HepG2 (cell line): ENCODE results near the gene NHSL1. TPM values are rescaled to one million over a fixed set of nuclear protein-coding genes. Genes with fewer than 3 reads are reported as not detected.
A peak's percentile ranks its signal among the peaks of the same experiment; 100 is the strongest.

Experiments
- HMG20A ChIP-seq: IDR thresholded peaks from 2 replicates; pipeline ENCODE4 v1.6.1; 2016; ENCODE audit warnings: borderline replicate concordance
- HNRNPL ChIP-seq: fragments of 200-400 bp; formaldehyde crosslinking; IDR thresholded peaks from 2 replicates; pipeline ENCODE4 v1.6.1; 2017; ENCODE audit warnings: mild to moderate bottlenecking, low read depth, low read length
- KDM1A ChIP-seq: IDR thresholded peaks from 2 replicates; pipeline ENCODE4 v1.6.1; 2016; ENCODE audit warnings: missing compliant biosample characterization
- MTF2 ChIP-seq: sonication (generic); formaldehyde crosslinking; IDR thresholded peaks from 2 replicates; pipeline ENCODE4 v1.5.0; 2020; ENCODE audit warnings: missing genetic modification reagents, borderline replicate concordance
- RBM22 ChIP-seq: fragments of 200-400 bp; formaldehyde crosslinking; optimal IDR thresholded peaks from 2 replicates; pipeline ENCODE3; 2017; ENCODE audit warnings: mild to moderate bottlenecking, low read length, moderate library complexity
- ZFP37 ChIP-seq: sonication (generic); formaldehyde crosslinking; IDR thresholded peaks from 2 replicates; pipeline ENCODE4 v1.4.0; 2020; ENCODE audit warnings: missing genetic modification reagents, borderline replicate concordance
- ZMYM3 ChIP-seq: sonication (generic); formaldehyde crosslinking; IDR thresholded peaks from 2 replicates; pipeline ENCODE4 v1.5.1; 2020; ENCODE audit warnings: mild to moderate bottlenecking, missing genetic modification reagents
- ZNF629 ChIP-seq: sonication (generic); formaldehyde crosslinking; conservative IDR thresholded peaks from 2 replicates; pipeline ENCODE4 v1.5.0; 2020; ENCODE audit warnings: missing genetic modification reagents
- polyA plus RNA-seq, 8 experiments: library from polyadenylated mRNA; depleted of rRNA in 3 of 8; stranded (reverse) in 7 of 8; unstranded in 1 of 8; fragments of >200 nt; fragmentation: Illumina TruSeq in 4 of 8; extraction: Trizol in 4 of 8; gene quantifications; 2 replicates each; pipeline versions ENCODE4 v1.2.1 to v1.2.3, GENCODE V29; 2011 to 2016; ENCODE audit warnings: low read depth in 4 of 8, missing spikeins in 1 of 8, mixed read lengths in 1 of 8; ENCODE audit not compliant: insufficient read depth in 1 of 8
- total RNA-seq, 5 experiments: library from RNA; depleted of rRNA; stranded (reverse); fragments of >200 nt; fragmentation: Illumina TruSeq; extraction: Trizol; gene quantifications; 2 replicates each; pipeline ENCODE4 v1.2.3, GENCODE V29; 2016; ENCODE audit warnings: low read depth in 1 of 5
- TF ChIP-seq, protein P1 (sequence below): sonication (generic); formaldehyde crosslinking; IDR thresholded peaks from 2 replicates; pipeline ENCODE4 v1.4.0; 2020; ENCODE audit warnings: mild to moderate bottlenecking, missing genetic modification reagents

Gene NHSL1
- total and polyA plus RNA-seq, 2 of the 13 experiments (the other 11 are each of a cell fraction or from before 2014, with no cell fraction given), result 24.9 to 53.6 TPM

DNA sequence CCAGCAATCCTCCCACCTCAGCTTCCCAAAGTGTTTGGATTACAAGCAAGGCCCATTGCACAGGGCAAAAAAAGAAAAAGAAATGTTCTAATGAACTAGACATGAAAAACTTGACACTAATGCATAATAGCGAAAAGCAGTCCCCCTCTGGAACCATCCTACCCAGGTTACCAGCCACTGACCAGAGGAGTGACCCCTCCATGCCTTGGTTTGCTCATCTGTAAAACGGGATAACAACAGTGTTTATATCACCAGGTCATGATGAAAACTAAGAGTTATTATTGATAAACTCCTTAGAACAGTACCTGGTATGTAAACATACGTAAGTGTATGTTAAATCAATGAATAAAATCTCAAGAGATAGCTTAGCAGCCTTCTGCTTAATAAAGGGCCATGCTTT, 3.3 kb upstream of the NHSL1 start (continued):
- peak; percentile 94 for TF ChIP-seq ZNF629 (CRISPR knock-in tag)
- TF ChIP-seq RBM22, result peak; percentile 24
- TF ChIP-seq HNRNPL, result no peak
- no peak for TF ChIP-seq HMG20A
- TF ChIP-seq MTF2, result 0 out of 2 replicates have a peak, but pooled peaks have one; percentile 36
- TF ChIP-seq ZMYM3 (CRISPR knock-in tag), result peak; percentile 85
- TF ChIP-seq, protein P1, sequence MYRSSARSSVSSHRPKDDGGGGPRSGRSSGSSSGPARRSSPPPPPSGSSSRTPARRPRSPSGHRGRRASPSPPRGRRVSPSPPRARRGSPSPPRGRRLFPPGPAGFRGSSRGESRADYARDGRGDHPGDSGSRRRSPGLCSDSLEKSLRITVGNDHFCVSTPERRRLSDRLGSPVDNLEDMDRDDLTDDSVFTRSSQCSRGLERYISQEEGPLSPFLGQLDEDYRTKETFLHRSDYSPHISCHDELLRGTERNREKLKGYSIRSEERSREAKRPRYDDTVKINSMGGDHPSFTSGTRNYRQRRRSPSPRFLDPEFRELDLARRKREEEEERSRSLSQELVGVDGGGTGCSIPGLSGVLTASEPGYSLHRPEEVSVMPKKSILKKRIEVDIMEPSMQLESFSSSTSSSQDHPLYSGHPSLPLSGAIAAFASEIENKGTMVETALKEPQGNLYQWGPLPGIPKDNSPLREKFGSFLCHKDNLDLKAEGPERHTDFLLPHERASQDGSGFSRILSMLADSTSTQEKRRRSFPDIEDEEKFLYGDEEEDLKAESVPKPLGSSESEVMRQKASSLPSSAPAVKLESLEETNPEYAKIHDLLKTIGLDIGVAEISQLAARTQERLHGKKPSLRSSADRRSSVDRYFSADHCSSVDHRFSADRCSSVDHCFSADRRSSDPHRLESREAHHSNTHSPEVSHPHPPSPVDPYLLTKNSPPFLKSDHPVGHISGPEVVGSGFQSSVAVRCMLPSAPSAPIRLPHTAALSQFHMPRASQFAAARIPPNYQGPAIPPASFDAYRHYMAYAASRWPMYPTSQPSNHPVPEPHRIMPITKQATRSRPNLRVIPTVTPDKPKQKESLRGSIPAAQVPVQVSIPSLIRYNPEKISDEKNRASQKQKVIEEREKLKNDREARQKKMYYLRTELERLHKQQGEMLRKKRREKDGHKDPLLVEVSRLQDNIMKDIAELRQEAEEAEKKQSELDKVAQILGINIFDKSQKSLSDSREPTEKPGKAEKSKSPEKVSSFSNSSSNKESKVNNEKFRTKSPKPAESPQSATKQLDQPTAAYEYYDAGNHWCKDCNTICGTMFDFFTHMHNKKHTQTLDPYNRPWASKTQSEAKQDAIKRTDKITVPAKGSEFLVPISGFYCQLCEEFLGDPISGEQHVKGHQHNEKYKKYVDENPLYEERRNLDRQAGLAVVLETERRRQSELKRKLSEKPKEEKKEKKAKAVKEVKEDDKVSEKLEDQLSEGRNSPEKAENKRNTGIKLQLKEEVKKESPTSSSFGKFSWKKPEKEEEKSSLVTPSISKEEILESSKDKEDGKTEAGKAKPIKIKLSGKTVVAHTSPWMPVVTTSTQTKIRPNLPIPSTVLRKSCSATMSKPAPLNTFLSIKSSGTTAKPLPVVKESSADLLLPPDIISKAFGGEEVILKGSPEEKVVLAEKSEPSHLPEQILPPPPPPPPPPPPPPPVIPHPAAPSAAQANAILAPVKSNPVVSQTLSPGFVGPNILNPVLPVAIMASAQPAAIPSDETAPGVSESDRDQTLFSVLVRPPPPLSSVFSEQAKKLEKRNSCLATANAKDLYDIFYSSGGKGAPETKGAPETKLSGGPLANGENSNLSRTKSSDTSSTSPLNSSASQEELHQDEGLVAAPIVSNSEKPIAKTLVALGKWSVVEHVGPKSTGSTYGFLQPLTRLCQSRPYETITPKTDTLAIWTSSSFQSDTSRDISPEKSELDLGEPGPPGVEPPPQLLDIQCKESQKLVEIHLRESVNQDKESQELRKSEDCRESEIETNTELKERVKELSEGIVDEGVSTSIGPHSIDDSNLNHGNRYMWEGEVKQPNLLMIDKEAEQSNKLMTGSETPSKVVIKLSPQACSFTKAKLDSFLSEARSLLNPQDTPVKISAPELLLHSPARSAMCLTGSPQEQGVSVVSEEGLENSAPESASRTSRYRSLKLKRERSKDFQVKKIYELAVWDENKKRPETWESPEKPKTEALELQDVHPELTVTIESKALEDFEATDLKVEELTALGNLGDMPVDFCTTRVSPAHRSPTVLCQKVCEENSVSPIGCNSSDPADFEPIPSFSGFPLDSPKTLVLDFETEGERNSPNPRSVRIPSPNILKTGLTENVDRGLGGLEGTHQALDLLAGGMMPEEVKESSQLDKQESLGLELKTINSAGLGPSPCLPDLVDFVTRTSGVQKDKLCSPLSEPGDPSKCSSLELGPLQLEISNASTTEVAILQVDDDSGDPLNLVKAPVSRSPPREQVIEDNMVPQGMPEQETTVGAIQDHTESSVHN (CRISPR knock-in tag), result no peak
- TF ChIP-seq KDM1A (CRISPR knock-in tag), result peak; percentile 71; the same call in 1 of the 2 replicates
- no peak for TF ChIP-seq ZFP37 (CRISPR knock-in tag)
